HG03045 (cell line): Measurements from ENCODE around the gene CLEC2L.

Experiments
- ATAC-seq: cut with Tn5 transposase; IDR thresholded peaks from one replicate; pipeline ENCODE4 v1.9.1; 2021; ENCODE audit warnings: mild to moderate bottlenecking, moderate library complexity; ENCODE audit not compliant: unreplicated experiment

Gene CLEC2L

DNA sequence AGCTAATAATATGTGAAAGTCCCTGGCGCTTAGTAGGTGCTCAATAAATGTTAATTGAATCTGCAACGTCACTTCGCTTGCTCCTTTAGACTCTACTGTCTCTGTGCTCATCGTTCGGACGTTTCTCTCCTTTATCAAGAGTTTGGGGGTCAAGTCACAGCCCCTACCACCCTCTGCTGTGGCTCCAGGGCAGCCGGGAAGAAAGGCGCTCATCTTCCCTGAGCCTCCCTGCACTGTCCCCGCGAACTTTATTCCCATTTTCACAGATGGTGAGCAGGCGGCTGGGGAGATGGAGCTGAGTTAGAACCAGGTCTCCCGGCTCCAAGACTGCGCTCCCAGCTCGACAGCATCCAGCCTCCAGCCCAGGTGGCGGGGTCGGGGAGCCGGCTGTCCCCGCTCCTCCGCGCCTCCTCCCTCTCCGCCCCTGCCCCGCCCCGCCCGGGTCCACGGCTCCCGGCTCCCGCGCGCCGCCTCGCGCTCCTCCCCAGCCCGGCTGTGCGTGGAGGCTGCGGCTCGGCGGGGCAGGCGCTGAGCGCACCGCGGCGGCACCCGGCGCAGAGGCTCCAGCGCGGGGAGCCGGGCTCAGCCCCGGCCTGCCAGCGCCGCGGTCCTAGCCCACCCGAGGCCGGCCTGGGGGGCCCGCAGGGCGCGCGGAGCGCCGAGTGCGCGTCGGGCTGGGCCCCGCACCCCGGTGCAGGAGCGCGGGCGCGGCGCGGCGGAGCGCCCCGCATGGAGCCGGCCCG lies at the start of gene CLEC2L:
Gene CLEC2L, plus strand, starts transcription at position 487 of the 743 bp plus-strand sequence. Its CDS starts 243 bp downstream, at position 730.
- ATAC-seq, result no peak

DNA sequence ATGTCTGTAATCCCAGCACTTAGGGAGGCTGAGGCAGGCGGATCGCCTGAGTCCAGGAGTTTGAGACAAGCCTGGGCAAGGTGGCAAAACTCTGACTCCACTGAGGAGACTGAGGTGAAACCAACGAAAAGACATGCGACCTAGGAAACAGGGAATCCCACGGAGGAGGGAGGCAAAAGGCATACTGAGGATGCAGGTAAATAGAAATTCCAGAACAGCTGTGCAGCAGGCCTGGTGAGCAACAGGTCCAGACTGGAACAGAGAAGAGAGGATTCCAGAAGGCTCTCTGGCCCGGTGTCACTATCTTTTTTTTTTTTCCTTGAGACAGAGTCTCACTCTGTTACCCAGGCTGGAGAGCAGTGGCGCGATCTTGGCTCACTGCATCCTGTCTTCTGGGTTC lies 47.3 kb upstream of the CLEC2L start:
- no peak for ATAC-seq

DNA sequence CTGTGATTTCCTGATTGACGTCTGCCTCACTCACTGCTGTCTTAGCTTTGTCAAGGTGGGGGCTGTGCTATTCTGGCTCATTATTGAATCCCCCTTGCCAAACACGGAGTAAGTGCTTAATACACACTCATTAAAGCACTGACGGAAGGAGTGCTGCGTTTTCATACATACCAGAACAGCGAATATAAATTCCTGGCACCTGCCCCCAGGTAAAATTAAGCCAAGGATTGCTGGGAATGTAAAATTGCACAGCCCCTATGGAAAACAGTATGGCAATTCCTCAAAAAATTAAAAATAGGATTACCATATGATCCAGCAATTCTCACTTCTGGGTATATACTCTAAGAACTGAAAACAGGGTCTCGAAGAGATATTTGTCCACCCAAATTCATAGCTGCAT lies 46.6 kb upstream of the CLEC2L start:
- no peak for ATAC-seq

DNA sequence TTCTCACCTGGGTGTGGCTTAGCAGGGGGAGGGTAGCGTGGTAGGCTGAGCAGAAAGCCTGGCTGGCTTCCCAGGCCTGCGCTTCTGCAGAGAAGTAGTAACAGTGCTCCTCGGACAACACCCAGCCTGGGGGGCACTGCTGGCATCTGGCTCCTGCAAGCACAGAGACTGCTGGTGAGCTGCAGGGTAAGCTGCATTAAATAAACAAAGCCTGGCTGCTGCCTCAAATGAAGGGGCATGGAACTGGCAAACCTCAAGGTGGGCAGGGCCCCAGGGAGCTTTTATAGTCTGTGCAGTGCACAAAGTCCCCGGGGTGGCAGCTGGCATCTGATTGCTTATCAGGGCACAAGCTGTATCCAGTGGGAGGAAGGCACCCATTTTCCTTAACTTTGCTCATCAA lies 43.9 kb upstream of the CLEC2L start:
- no peak for ATAC-seq

DNA sequence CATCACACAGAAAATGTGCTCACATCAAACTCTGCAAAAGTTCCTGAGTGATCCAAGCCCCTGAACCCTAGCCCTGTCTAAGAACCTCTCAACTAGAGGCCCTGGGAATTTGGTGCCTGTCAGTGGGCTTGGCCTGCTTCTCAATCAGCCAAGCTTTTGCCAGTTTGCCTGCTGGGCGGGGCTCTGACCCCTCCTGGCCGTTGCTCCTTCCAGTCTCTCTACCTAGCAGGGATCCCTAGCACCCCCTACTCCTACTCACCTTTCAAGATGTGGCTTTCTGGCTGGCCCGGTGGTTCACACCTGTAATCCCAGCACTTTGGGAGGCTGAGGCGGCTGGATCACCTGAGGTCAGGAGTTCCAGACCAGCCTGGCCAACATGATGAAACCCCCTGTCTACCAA lies 42.1 kb upstream of the CLEC2L start:
- no peak for ATAC-seq

DNA sequence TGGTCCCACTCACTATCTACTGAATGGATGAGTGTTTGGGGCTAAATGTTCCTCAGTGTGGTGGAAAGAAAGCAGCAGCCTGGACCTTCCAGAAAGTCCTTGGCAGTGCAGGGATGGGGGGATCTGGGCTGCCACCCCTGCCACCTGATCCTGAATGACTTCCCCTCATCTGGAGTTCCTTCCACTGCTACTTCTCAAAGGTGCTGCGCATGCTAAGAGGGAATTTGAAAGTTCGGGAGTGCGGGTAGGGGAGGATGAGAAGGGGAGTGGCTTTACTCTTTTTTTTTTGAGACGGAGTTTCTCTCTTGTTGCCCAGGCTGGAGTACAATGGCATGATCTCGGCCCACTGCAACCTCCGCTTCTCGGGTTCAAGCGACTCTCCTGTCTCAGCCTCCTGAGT lies 41.4 kb upstream of the CLEC2L start:
- no peak for ATAC-seq

DNA sequence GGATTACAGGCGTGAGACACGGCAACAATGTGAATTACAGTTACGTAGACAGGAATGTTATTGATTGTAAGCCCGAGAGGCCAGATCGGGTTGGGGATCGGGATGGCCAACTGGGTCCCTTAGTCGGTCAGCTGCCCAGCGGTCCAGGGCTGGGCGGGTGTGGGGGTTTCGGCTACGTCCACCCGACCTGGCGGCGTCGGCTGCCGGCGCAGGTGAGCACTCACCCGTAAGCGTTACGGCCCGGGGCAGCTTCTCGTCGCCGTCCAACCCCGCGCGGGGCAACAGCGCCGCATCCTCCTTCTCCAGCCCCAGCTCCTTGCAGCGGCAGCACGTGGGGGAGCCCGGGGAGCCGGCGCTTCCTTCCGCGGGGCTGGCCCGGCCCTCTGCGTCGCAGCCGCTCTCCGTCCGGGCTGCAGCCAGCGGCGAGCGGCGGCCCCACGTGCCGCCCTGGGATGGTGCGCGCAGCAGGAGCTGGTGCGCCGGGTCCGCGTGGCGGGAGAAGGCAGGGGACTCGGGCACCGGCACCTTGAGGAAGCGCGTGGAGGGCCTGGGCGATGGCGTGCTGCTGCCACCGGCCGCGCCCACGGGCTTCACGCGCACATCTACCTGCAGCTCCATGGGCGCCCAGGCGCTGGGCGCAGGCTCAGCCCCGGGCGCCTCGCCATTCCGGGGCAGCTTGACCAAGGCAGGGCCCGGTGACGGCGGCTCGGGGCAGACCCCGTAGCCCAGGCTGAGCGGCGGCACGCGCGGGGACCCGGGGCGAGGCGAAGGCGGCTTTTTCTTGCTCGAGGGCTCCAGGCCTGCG lies 40.6 kb upstream of the CLEC2L start:
- peak; percentile 17 for ATAC-seq

DNA sequence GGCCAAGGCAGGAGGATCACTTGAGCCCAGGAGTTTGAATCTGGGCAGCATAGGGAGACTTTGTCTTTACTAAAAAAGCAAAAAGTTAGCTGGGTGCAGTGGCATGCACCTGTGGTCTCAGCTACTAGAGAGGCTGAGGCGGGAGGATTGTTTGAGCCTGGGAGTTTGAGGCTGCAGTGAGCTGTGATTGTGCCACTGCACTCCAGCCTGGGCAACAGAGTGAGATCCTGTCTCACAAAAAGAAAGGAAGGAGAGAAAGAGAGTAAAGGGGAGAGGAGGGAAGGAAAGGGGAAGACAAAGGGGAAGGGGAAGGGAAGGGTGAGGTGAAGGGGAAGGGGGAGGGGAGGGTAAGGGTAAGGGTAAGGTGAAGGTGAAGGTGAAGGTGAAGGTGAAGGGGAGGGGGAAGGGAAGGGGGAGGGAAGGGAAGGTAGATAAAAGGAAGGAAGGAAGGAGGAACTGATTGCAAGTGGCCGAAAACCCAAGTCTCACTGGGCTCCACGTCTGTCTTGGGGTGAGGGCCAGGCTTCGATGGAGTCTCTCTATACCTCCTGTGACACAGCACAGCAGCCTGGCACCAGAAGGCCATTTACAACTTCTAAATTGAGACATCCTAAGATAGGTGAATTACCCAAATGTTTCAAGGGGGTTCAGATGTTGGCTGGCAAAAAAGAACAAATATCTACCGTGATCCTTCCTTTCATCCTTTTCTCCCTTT lies 36.0 kb upstream of the CLEC2L start:
- ATAC-seq, result no peak

DNA sequence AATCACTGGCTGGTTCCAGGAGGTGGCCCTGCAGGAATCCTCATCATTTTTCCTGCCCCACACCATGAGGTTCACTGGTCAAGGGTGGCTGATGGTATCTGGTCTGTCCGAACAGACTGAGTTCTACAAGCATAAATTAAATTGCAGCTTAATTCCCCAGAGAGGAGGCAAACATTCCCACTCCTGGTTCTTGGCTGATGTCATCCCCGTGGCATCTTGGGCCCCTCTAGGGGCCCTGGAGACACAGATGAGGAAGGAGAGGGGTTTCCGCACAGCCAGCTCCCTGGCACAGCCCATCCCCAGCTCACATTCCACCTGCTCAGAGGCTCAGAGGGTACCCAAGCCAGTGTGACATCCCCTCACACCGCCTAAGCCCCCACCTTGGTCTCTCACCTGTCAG lies 34.7 kb upstream of the CLEC2L start:
- no peak for ATAC-seq

DNA sequence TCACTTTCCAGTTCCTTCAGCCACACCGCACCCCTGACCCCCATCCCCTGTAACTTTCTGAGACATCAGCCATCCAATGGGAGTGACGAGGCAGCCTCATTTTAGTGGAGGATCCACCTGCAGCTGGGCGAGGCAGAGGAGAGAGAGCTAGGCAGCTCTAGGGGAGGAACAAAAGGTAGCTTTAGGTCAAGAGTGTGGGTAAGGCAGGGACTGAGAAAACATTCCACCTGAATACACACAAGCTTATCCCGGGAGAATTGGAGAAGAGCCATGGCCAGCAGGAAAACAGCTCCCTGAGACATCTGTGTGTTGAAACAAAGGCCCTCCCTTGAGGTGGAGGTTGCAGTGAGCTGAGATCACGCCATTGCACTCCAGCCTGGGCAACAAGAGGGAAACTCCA lies 33.4 kb upstream of the CLEC2L start:
- no peak for ATAC-seq

DNA sequence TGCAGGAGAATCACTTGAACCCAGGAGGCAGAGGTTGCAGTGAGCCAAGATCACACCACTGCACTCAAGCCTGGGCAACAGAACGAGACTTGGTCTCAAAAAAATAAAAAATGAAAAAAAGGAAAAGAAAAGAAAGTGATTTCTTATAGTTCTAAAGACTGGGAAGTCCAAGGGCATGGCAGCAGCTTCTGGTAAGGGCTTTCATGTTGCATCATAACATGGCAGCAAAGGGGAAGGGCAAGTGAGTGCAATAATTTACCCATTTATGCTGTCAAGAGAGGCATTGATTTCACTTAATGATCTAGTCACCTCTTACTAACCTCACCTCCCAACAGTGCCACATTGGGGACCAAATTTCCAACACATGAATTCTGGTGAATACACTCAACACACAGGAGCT lies 31.2 kb upstream of the CLEC2L start:
- no peak for ATAC-seq

DNA sequence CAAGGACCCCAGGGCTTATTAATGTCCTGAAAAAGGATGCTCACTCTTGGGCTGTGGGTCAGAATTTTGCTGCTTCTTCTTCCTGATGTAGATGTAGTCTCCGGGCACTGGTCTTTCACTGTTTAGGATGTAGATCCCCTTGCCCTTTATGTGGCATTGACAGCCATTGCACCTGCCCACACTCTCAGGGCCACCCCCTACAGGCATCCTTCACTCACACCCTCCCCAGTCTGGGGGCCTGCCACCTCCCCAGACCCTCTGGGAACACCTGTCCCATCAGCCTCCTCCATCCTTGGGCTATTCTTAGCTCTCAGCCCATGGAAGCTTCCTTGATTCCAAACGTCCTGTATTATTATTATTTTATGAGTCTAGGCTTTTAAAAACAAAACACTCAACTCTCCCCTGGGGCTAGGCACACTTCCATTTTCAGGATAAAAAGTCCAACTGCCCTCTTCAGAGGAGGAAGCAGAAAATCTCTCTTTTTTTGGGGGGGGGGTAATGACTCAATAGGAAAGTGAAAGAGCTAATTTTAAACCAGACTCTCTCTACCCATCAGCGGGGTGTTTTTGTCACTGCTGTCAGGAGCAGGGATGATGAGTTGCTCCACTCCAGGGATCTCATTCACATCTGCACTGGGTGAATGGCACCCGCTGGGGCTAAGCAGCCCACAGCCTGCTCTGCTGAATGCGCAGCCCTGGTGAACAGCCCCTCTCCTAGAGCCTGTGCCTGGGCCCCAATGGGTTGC lies 28.5 kb upstream of the CLEC2L start:
- peak; percentile 67 for ATAC-seq

DNA sequence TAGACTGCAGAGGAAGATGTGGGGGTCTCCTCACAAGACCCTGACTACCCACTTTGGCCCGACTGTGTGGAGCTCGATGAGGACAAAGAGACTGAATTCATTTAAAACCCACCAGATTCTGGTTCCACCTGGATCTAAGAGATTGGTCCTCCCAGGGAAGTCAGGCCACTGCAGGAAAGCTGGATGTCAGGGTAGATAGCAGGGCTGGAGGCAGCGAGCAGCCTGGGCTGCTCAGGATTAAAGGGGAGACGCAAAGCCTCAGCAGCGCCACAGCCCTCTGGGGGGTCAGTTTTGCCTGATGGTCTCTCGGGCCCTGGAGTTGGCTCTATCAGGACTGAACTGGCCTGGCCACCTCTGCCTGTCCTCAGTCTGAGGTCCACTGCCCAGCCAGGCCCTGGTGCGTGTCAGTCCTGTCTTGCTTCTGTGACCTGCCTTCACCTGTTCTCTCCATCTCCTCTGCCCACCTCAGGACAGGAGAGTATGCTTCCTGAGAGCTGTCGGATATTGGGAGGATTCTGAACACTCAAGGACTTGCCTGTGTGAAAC lies 27.8 kb upstream of the CLEC2L start:
- ATAC-seq, result no peak

DNA sequence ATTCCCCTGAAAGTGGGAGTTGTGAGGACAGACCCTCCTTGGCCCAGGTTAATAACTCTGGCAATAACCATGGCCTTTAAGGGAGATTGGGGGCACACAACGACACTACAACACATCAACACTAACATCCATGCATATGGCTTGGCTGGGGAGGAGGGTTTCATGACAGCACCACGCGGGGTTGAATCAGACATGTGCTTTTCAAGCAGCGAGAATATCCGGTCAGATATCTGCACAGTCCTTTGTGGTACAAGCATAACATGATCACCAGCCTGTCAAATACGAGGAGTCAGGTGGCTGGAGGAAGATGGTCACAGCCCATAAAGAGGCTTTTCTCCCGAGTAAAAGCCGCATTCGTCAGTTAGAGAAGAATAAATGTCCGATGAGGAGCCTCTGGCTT lies 27.0 kb upstream of the CLEC2L start:
- no peak for ATAC-seq

DNA sequence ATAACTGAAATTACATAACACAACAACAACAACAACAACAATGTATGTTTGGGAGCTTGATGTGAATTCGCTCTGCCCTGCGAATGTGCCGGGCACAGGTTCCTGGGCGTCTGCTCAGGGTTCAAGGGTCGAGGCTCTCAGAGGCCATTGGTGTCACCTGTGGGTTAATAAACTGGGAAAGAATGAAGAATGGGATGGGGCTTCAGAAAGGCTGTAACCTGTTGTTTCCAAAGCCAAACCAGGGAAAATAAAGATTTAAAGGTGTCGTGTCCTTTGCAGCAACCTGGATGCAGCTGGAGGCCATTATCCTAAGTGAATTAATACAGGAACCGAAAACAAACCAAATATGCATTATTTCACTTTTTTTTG lies 22.7 kb upstream of the CLEC2L start:
- ATAC-seq, result no peak

DNA sequence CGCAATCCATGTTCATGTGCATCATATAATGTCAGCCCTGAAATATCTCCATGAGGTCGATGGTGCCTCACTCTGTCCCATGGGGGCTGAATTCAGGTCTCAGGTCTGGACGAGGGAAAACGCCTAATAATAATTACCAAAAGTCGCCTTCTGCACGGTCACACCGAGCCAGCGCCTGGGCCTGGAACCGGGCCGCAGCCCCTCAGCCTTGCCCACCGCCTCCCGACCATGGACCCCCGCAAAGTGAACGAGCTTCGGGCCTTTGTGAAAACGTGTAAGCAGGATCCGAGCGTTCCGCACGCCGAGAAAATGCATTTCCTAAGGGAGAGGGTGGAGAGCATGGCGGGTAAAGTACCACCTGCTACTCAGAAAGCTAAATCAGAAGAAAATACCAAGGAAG lies 21.3 kb upstream of the CLEC2L start:
- no peak for ATAC-seq

DNA sequence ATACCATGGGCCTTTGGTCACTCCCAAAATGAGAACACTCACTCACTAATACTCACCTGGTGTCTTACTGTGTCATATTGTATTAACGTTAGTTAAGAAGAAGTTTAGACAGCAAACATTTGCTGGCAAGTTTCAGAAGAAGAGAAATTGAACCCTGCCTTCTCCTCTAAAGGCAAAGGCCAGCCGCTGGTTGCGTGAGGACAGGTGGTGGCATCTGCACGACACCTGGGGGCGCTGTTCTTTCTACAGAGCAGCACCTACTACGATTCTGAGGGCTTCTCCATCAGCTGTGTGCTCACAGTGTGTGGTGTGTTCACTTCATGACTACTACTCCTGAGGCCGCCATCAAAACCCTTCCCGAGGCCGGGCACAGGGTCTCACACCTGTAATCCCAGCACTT lies 17.9 kb upstream of the CLEC2L start:
- ATAC-seq, result no peak

DNA sequence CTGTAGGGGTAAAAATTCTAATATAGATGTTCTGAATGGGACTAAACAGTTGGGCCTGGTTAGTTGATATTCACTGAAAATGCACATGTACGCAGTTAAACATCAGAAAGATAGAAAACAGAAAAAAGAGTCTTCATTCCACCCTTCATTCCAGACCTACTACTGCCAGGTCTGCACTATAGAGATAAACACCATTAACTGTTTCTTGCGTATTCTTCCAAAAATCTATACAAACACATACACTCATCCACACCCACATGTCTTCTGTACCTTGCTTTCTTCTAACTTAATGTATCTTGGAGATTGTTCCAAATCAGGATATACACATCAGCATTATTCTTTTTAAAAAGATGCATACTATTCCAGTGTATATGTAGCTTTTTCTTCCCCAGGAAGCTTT lies 13.9 kb upstream of the CLEC2L start:
- no peak for ATAC-seq

DNA sequence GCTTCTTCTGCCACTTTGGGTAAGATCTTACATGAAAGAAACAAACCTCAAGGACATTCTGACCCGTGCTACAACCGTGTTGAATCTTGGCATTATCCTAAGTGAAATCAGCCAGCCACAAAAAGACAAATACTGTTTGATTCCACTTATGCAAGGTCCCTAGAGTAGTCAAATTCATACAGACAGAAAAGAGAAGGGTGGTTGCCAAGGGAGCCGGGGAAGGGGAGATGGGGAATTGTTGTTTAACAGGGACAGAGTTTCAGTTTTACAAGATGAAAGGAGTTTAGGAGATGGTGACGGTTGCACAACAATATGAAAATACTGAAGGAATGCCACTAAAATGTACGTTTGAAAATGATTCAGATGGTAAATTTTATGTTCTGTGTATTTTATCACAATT lies 12.2 kb upstream of the CLEC2L start:
- no peak for ATAC-seq

DNA sequence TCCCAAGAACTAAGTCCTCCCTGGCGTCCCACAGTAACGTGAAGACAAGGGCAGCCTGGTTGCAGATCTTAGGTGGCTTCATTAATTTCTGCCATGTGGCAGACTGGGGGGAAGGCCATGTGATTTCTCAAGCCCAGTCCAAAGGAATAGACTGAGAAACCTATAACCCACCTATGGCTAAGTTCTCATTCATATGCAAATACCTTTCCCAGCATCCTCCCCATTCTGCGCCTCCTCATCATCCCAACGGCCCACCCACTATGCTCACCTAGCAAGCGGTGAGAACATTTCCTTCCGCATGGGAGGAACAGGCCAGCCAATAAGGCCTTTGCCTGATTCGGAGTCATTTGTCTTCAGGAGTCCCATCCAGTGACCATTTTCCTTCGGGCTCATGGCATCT lies 8.2 kb upstream of the CLEC2L start:
- ATAC-seq, result no peak

DNA sequence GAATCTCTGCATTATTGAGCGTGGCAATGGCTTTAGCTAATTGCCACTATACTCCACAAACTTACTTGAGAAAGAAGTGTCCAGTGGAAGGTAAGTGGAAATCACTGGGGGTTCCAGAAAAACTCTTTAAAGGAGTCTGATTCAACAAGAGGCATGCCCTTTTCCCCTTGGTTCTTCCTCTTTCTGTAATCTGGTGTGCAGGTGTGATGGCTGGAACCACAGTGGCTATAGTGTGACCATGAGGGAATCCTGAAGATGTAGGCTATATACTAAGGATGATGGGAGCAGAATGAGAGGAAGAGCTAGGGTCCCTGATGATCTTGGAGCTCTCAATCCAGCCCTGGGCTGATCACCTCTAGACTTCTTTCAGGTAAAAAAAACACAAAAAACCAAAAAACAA lies 2.0 kb upstream of the CLEC2L start:
- ATAC-seq, result no peak
